HEK293 (cell line): Measurements from ENCODE around the gene SPATA22.

Experiments
- CTCF ChIP-seq: fragments of 450-650 bp; formaldehyde crosslinking; IDR thresholded peaks from 2 replicates; pipeline ENCODE4 v1.5.1; 2016; ENCODE audit warnings: missing biosample characterization, missing genetic modification characterization
- ZNF350 ChIP-seq: fragments of 450-650 bp; formaldehyde crosslinking; IDR thresholded peaks from 2 replicates; pipeline ENCODE4 v1.5.0; 2017; ENCODE audit warnings: missing biosample characterization, mild to moderate bottlenecking, missing genetic modification characterization
- ZNF776 ChIP-seq: fragments of 450-650 bp; formaldehyde crosslinking; IDR thresholded peaks from 2 replicates; pipeline ENCODE4 v1.5.0; 2017; ENCODE audit warnings: missing biosample characterization, missing genetic modification characterization, borderline replicate concordance
- ZSCAN23 ChIP-seq: fragments of 450-650 bp; formaldehyde crosslinking; IDR thresholded peaks from 2 replicates; pipeline ENCODE4 v1.5.1; 2016; ENCODE audit warnings: missing biosample characterization, missing genetic modification characterization

- TF ChIP-seq ZSCAN23 (tag by site-specific recombination) (no peak), CTCF (tag by site-specific recombination) (no peak), ZNF350 (tag by site-specific recombination) (no peak), ZNF776 (tag by site-specific recombination) (no peak)
These were observed 71.6 kb downstream of the SPATA22 start for GRCh38 chr17:3400055-3400454.
